Caco-2 (cell line): ENCODE results near the gene AMPD2. TPM values are rescaled to one million over a fixed set of nuclear protein-coding genes. Genes with fewer than 3 reads are reported as not detected.

ENCODE experiments used
- BruUV-seq: library from RNA; stranded (reverse); fragments of 400-500 nt; replicated peaks from 2 replicates; lab custom pipeline; 2021; lab: Mats Ljungman, UMichigan
- CTCF ChIA-PET: fragments of 300-600 bp; sonication (Branson Sonifier 250); formaldehyde crosslinking; loops from one replicate; lab custom pipeline; 2022; ENCODE audit warnings: antibody characterized with exemption; lab: Charles Lee
- POLR2A ChIA-PET: fragments of 300-600 bp; sonication (Branson Sonifier 250); formaldehyde crosslinking; loops from one replicate; lab custom pipeline; 2022; ENCODE audit warnings: antibody characterized with exemption; lab: Charles Lee
- DNase-seq, 2 experiments: peaks; one replicate each; pipeline versions ENCODE4 v3.0.0 to v3.0.0-alpha.2; 2020 to 2022
- H3K27me3 ChIP-seq: replicated peaks from 2 replicates; pipeline ENCODE4 v1.6.0; 2011; ENCODE audit warnings: low read length; ENCODE audit not compliant: control insufficient read depth, insufficient read depth
- H3K36me3 ChIP-seq: 2 replicates; pipeline ENCODE4 v1.5.1; 2011; ENCODE audit warnings: low read length; ENCODE audit not compliant: control insufficient read depth, insufficient read depth
- H3K4me1 ChIP-seq: fragments of 250-450 bp; sonication (Bioruptor Pico); 2 replicates; pipeline ENCODE4 v1.5.1; 2020; ENCODE audit warnings: mild to moderate bottlenecking
- H3K4me3 ChIP-seq: 2 replicates; pipeline ENCODE4 v1.5.1; 2011; ENCODE audit warnings: low read depth, mild to moderate bottlenecking, control low read depth, low read length
- H3K9me3 ChIP-seq: fragments of 250-450 bp; sonication (Bioruptor Pico); 2 replicates; pipeline ENCODE4 v1.5.1; 2020; ENCODE audit warnings: mild to moderate bottlenecking, moderate library complexity
- H3K27ac Mint-ChIP-seq: one replicate; pipeline ENCODE4 v1.8.0; 2022; ENCODE audit warnings: mixed read lengths; ENCODE audit not compliant: unreplicated experiment
- H3K27me3 Mint-ChIP-seq: one replicate; pipeline ENCODE4 v1.8.0; 2022; ENCODE audit warnings: mixed read lengths; ENCODE audit not compliant: insufficient read depth, unreplicated experiment
- H3K36me3 Mint-ChIP-seq: one replicate; pipeline ENCODE4 v1.8.0; 2022; ENCODE audit warnings: mild to moderate bottlenecking, mixed read lengths; ENCODE audit not compliant: insufficient read depth, unreplicated experiment
- H3K4me1 Mint-ChIP-seq: one replicate; pipeline ENCODE4 v1.8.0; 2022; ENCODE audit warnings: low read depth, mixed read lengths; ENCODE audit not compliant: unreplicated experiment
- H3K4me3 Mint-ChIP-seq: one replicate; pipeline ENCODE4 v1.8.0; 2022; ENCODE audit warnings: mild to moderate bottlenecking, moderate library complexity, mixed read lengths; ENCODE audit not compliant: unreplicated experiment
- H3K9me3 Mint-ChIP-seq: one replicate; pipeline ENCODE4 v1.8.0; 2022; ENCODE audit warnings: mixed read lengths; ENCODE audit not compliant: unreplicated experiment
- intact Hi-C: fragments of 100-400 bp; cut with micrococcal nuclease; formaldehyde crosslinking; loops from one replicate; pipeline ENCODE4 v1.10.0; 2022; ENCODE audit not compliant: unreplicated experiment
- total RNA-seq: library from RNA; stranded (reverse); gene quantifications from 2 replicates; pipeline ENCODE4 v1.2.3, GENCODE V29; 2022
- TF ChIP-seq, protein P1 (sequence below), 2 experiments: fragments of 200-600 bp in 1 of 2; IDR thresholded peaks; 1 replicate in 1 of 2; 2 replicates in 1 of 2; pipeline versions ENCODE4 v1.5.1 to v1.8.0; 2011 to 2022; ENCODE audit warnings: antibody characterized with exemption in 1 of 2, control low read depth in 1 of 2, inconsistent platforms in 1 of 2, low read depth in 1 of 2, low read length in 1 of 2, mild to moderate bottlenecking in 1 of 2, moderate library complexity in 1 of 2; ENCODE audit not compliant: insufficient read depth in 1 of 2, severe bottlenecking in 1 of 2, unreplicated experiment in 1 of 2

AMPD2 gene
- total RNA-seq, 1 experiment from 2014 or later, result 40.3 TPM

DNA sequence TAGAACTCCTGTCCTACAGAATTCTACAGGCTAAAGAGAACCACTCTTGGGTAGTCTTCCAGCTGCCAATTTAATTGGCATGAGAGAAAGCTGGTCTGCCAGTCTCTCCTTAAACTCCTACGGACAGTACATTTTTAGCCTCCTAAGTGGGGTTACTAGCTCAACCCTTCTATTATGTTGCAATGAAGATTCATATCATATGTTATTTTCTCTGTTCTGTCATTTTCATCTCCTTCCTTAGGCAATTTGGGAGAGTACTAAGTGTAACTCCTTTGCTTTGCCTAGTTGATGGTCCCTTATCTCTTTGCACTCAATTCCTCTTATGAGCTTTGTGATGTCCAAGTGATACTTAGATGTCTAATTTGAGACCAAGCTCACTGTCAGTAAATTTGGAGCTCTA is 14.3 kb upstream of the AMPD2 start:
- Histone ChIP-seq H3K36me3 (no peaks in the 10 kb centered on the region), H3K4me3 (no peak overlapping the region), H3K4me1 (peaks cover 3% of the 10 kb centered on the region), H3K9me3 (no peaks in the 10 kb centered on the region), H3K27me3 (no peaks in the 10 kb centered on the region)
- ChIA-PET POLR2A (no interaction called here), CTCF (no interaction called here)
- no peak overlapping the region for H3K4me3 Mint-ChIP-seq
- TF ChIP-seq, protein P1, sequence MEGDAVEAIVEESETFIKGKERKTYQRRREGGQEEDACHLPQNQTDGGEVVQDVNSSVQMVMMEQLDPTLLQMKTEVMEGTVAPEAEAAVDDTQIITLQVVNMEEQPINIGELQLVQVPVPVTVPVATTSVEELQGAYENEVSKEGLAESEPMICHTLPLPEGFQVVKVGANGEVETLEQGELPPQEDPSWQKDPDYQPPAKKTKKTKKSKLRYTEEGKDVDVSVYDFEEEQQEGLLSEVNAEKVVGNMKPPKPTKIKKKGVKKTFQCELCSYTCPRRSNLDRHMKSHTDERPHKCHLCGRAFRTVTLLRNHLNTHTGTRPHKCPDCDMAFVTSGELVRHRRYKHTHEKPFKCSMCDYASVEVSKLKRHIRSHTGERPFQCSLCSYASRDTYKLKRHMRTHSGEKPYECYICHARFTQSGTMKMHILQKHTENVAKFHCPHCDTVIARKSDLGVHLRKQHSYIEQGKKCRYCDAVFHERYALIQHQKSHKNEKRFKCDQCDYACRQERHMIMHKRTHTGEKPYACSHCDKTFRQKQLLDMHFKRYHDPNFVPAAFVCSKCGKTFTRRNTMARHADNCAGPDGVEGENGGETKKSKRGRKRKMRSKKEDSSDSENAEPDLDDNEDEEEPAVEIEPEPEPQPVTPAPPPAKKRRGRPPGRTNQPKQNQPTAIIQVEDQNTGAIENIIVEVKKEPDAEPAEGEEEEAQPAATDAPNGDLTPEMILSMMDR (IDR thresholded peaks at IDR 0.05; ENCODE audit: insufficient read depth in 1 of 2, low read depth in 1 of 2, low read length in 1 of 2, severe bottlenecking in 1 of 2, unreplicated experiment in 1 of 2), result no peak
- peaks cover 4% of the 10 kb centered on the region for H3K4me1 Mint-ChIP-seq
- no peaks in the 10 kb centered on the region for H3K27me3 Mint-ChIP-seq
- no peaks in the 10 kb centered on the region for H3K9me3 Mint-ChIP-seq
- no peak for DNase-seq
- BruUV-seq, result no TSS peak
- H3K36me3 Mint-ChIP-seq, result no peaks in the 10 kb centered on the region
- no peak overlapping the region for H3K27ac Mint-ChIP-seq
- intact Hi-C loops, result no loop called here

DNA sequence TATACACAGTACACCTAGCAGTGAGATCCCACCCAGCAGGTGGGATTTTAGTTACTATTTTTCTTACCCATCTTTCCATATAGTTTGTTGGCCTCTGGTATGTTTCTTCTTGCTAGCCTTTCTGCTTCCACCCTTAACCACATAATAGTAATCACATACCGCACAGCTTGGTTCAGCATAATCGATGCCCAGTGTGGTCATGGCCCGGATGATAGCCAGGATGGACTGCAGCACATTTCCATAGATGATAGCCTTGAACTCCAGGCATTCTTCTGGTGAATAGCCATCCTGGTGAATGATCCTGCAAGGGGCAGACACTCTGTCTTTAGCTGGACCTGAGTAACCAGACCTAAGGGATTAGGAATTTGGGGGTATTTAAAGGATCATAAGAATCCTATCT is 9.8 kb upstream of the AMPD2 start:
- Mint-ChIP-seq H3K27me3 (no peaks in the 10 kb centered on the region), H3K4me1 (peaks cover 7% of the 10 kb centered on the region), H3K27ac (peak overlapping the region; percentile 53), H3K36me3 (peaks cover 6% of the 10 kb centered on the region), H3K9me3 (no peaks in the 10 kb centered on the region), H3K4me3 (no peak overlapping the region)
- no TSS peak for BruUV-seq
- Histone ChIP-seq H3K27me3 (no peaks in the 10 kb centered on the region), H3K4me3 (no peak overlapping the region), H3K9me3 (no peaks in the 10 kb centered on the region), H3K4me1 (peaks cover 13% of the 10 kb centered on the region), H3K36me3 (no peaks in the 10 kb centered on the region)
- TF ChIP-seq, protein P1 (IDR thresholded peaks at IDR 0.05; ENCODE audit: insufficient read depth in 1 of 2, low read depth in 1 of 2, low read length in 1 of 2, severe bottlenecking in 1 of 2, unreplicated experiment in 1 of 2), result no peak
- DNase-seq, result no peak
- ChIA-PET CTCF (no interaction called here), POLR2A (no interaction called here)
- intact Hi-C loops, result no loop called here

DNA sequence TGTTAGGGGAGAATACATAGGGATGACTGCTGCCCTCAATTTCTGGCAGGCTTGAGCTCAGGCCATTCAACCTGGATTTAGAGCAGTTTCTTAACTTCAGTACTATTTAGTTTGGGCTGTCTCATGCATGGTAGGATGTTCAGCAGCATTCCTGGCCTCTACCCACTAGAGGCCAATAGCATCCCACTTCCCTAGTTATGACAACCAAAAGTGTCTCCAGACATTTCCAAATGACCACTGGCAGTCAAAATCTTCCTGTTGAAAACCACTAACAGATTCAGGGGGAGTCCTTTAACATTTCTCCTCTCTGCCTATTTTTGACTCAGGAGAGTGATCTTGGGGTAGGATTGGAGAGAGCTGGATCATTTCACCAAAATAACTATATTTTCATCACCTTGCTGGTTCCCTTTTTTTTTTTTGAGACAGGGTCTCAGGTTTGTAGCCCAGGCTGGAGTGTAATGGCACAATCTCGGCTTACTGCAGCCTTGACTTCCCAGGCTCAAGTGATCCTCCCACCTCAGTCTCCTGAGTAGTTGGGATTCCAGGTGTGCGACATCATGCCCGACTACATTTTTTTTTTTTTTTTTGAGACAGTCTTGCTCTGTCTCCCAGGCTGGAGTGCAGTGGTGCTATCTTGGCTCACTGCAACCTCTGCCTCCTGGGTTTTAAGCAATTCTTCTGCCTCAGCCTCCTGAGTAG is 8.9 kb upstream of the AMPD2 start:
- no peaks in the 10 kb centered on the region for H3K27me3 Mint-ChIP-seq
- TF ChIP-seq, protein P1 (IDR thresholded peaks at IDR 0.05; ENCODE audit: insufficient read depth in 1 of 2, low read depth in 1 of 2, low read length in 1 of 2, severe bottlenecking in 1 of 2, unreplicated experiment in 1 of 2), result no peak
- H3K4me3 ChIP-seq, result no peak overlapping the region
- ChIA-PET POLR2A (no interaction called here), CTCF (no interaction called here)
- no peaks in the 10 kb centered on the region for H3K36me3 ChIP-seq
- peaks cover 13% of the 10 kb centered on the region for H3K4me1 ChIP-seq
- no peaks in the 10 kb centered on the region for H3K27me3 ChIP-seq
- H3K27ac Mint-ChIP-seq, result peak overlapping the region; percentile 53
- peaks cover 7% of the 10 kb centered on the region for H3K4me1 Mint-ChIP-seq
- BruUV-seq, result no TSS peak
- peaks cover 6% of the 10 kb centered on the region for H3K36me3 Mint-ChIP-seq
- no peaks in the 10 kb centered on the region for H3K9me3 Mint-ChIP-seq
- peak; percentile 43 to 48 for DNase-seq
- no peaks in the 10 kb centered on the region for H3K9me3 ChIP-seq
- H3K4me3 Mint-ChIP-seq, result no peak overlapping the region
- intact Hi-C loops, result no loop called here
